ENCODE measurements around the gene NDUFB7. TPM values are rescaled to one million over a fixed set of nuclear protein-coding genes. Genes with fewer than 3 reads are reported as not detected.

Gene NDUFB7
- total RNA-seq: 100 to 1,000 TPM in 4 of 6 experiments, 10 to 100 TPM in 2; 81.7 to 275 (median 112) TPM
- long read RNA-seq, transcript NDUFB7-201 (3 exons, 531 nt): major isoform, 104 of 105 reads
- long read RNA-seq, partial matches to known transcripts: 0 of 105 reads
- long read RNA-seq, other reads (novel, unspliced or antisense): 1 of 105 reads

DNA sequence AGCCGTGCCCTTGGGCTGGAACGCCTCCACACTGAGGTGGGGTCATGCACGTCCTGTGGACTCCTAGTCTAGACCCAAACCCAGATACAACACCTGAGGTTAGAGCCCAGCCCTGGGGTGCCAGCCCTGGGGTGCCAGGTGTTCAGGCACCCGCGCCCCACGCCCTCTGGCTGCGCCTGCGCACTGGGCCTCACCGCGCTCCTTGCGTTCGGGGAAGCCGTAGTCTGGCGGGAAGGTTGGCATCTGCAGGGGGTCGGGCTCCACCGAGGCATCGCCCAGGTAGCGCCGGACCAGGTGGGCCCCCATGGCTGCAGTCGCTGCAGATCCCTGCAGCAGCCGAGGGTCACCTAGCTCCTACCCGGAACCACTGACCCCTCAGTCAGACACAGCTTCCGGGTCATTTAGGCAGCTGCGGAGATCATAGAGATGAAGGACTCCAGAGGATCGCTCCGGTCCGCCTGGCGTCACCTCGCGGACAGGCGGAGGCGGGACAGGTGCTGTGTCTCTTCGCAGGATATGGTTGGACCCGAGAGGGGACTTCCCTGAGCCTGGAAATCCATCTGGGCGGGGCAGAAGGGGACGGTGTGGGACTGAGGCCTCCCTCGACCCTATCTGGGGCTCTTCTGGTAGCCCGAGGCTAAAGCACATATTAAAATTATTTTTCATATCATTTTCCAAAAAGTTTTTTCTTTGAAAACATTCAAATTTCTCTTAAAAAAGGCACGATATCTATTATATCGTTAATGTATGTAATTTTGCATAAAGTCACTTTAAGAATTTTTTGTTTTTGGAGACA, at the start of gene NDUFB7:
Gene NDUFB7 (minus strand): TSS at position 372 of the 796 bp plus-strand sequence. CDS start 66 bp downstream, at position 306.
- Histone ChIP-seq H3K36me3 (no peaks in the 10 kb centered on the region), H3K4me3 (peak within 1 kb of the TSS; percentile 81 to 100 (median 96)), H3K27me3 (no peaks in the 10 kb centered on the region), H3K4me1 (peaks cover 0 to 8% (median 4%) of the 10 kb centered on the region in 4 donors), H3K27ac (peak within 1 kb of the TSS; percentile 66 to 86 (median 75)), H3K9me3 (no peaks in the 10 kb centered on the region)
- 4% methylated on average over 23 of the region's 40 CpGs for WGBS (ENCODE audit: insufficient coverage, low coverage, low lambda C conversion rate, missing lambda C conversion rate)
- peak; percentile 96 to 98 (median 98) for ATAC-seq
- peak; percentile 91 to 93 (median 92) for DNase-seq
- intact Hi-C loops (cut with DNase I): loop anchor here in 1 of 2 donors (10.0 kb wide), 1 partner anchor 113 kb away; no protein-coding TSS in a partner anchor
- TF ChIP-seq CTCF (IDR thresholded peaks at IDR 0.05) (peak; percentile 57 to 92 (median 82)), POLR2A (IDR thresholded peaks at IDR 0.05) (peak; percentile 55)

DNA sequence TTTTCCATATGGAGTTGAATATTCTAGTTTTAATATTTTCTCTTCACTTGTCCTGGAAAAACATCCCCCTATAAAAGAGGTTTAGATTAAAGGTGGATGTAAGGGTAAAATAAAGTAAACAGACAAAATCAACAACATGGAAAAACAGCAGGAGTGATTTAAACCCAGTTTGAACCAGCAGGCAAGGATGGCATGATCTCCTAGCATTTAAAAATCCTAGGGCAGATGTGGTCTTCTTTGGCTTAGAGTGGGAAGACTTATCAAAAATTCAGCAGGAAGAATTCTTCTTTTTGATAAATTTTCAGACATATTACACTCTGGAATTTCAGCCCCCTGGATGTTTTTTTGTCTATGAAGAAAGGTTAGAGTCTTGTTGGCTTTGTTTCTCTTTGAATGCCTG, 47.5 kb upstream of the NDUFB7 start:
- Histone ChIP-seq H3K9me3 (no peaks in the 10 kb centered on the region), H3K4me3 (no peak overlapping the region), H3K4me1 (no peaks in the 10 kb centered on the region), H3K27me3 (no peaks in the 10 kb centered on the region), H3K27ac (no peak overlapping the region), H3K36me3 (no peaks in the 10 kb centered on the region)
- no peak for ATAC-seq
- DNase-seq: no peak
- intact Hi-C loops (cut with DNase I): no loop called here
- TF ChIP-seq CTCF (IDR thresholded peaks at IDR 0.05) (no peak), POLR2A (IDR thresholded peaks at IDR 0.05) (no peak)

DNA sequence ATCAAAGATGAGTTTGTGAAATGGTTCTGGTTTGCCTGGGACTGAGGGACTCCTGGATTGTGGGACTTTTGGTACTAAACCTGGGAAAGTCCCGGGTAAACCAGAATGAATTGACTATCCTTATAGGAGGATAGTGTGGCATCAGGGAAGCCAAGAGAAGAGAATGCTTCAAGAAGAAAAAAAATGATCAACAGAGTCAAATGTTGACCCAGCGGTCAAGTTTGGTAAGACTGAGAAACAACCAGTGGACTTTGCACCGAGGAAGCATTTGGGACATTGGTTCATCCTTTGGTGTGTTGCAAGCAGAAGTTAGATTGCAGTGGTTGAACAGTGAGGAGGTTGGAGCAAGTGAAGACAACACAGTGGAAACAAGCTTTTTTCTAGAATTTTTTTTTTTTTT, 44.5 kb upstream of the NDUFB7 start:
- ATAC-seq (peak; percentile 24 to 78 (median 40)), DNase-seq (no peak)
- Histone ChIP-seq H3K27me3 (no peaks in the 10 kb centered on the region), H3K4me1 (no peaks in the 10 kb centered on the region), H3K27ac (no peak overlapping the region), H3K4me3 (no peak overlapping the region), H3K36me3 (no peaks in the 10 kb centered on the region), H3K9me3 (no peaks in the 10 kb centered on the region)
- TF ChIP-seq POLR2A (IDR thresholded peaks at IDR 0.05) (no peak), CTCF (IDR thresholded peaks at IDR 0.05) (no peak)
- intact Hi-C loops (cut with DNase I): no loop called here
- 29% methylated on average over 3 of the region's 3 CpGs for WGBS (ENCODE audit: insufficient coverage, low coverage, low lambda C conversion rate, missing lambda C conversion rate)

- no peak for ATAC-seq
- H3K4me1 ChIP-seq: no peaks in the 10 kb centered on the region
- no peak overlapping the region for H3K27ac ChIP-seq
- intact Hi-C loops (cut with DNase I): no loop called here
- no peaks in the 10 kb centered on the region for H3K36me3 ChIP-seq
- no peak for DNase-seq
- no peak overlapping the region for H3K4me3 ChIP-seq
- 72% methylated on average over 4 of the region's 8 CpGs for WGBS (ENCODE audit: insufficient coverage, low coverage, low lambda C conversion rate, missing lambda C conversion rate)
- no peaks in the 10 kb centered on the region for H3K9me3 ChIP-seq
- TF ChIP-seq CTCF (IDR thresholded peaks at IDR 0.05): no peak
- TF ChIP-seq POLR2A (IDR thresholded peaks at IDR 0.05): no peak
- no peaks in the 10 kb centered on the region for H3K27me3 ChIP-seq
Measured at GRCh38 chr19:14615623-14616022, 43.8 kb upstream of the NDUFB7 start.
